ENCODE measurements around the gene GALK2. TPM values are rescaled to one million over a fixed set of nuclear protein-coding genes. Genes with fewer than 3 reads are reported as not detected.

GALK2 gene
- total and polyA plus RNA-seq, 2 of the 4 experiments (the other 2 are of a cell fraction) = 27.0 to 63.6 TPM

GRCh38 chr15:49152552-49153312, 17.3 kb upstream of the GALK2 start:
- no peaks in the 10 kb centered on the region for H3K27me3 ChIP-seq (ENCODE audit: control insufficient read depth, insufficient read depth, low read length)
- H2AFZ ChIP-seq (replicated peaks; ENCODE audit: low read length, poor library complexity) = no peak overlapping the region
- H3K36me3 ChIP-seq (ENCODE audit: control insufficient read depth, insufficient read depth, low read length) = no peaks in the 10 kb centered on the region; the same call in 1 of the 2 replicates
- H3K9me1 ChIP-seq (ENCODE audit: insufficient read depth, low read length) = 0 out of 2 replicates have a peak, but pooled peaks cover 2% of the 10 kb centered on the region
- no peak overlapping the region for H3K18ac ChIP-seq (ENCODE audit: low read depth, low read length)
- peaks cover 1% of the 10 kb centered on the region; the same call in 1 of the 2 replicates for H3K4me1 ChIP-seq (ENCODE audit: control insufficient read depth, insufficient read depth, low read length)
- dilution Hi-C loops (cut with HindIII; ENCODE audit: low sequenced_read_pairs, unreplicated experiment) (no loop called here), in situ Hi-C loops (cut with MboI; ENCODE audit: low sequenced_read_pairs) (loop anchor here (5.0 kb wide), 1 partner anchor 285 kb away; no protein-coding TSS in a partner anchor), intact Hi-C loops (cut with micrococcal nuclease) (loop anchor here (10.0 kb wide), 1 partner anchor 902 kb away; no protein-coding TSS in a partner anchor)
- H2BK5ac ChIP-seq (ENCODE audit: low read depth, low read length, poor library complexity, severe bottlenecking) = peak overlapping the region; percentile 2
- H2AK9ac ChIP-seq (replicated peaks; ENCODE audit: low read depth, low read length, poor library complexity) = no peak overlapping the region
- DNase-seq (no peak), ATAC-seq (ENCODE audit: low read depth) (no peak)
- CTCF ChIA-PET = no interaction called here
- no peaks in the 10 kb centered on the region for H3K9me3 ChIP-seq (ENCODE audit: control insufficient read depth, insufficient read depth, low read length)
- no peak overlapping the region for H3K23ac ChIP-seq (ENCODE audit: low read depth, low read length)
- H4K91ac ChIP-seq (ENCODE audit: insufficient read depth, low read depth, low read length) = no peak overlapping the region
- no peak overlapping the region for H2BK15ac ChIP-seq (ENCODE audit: low read depth, low read length)
- H3K4ac ChIP-seq (ENCODE audit: low read depth, low read length) = no peak overlapping the region
- H2BK20ac ChIP-seq (ENCODE audit: low read depth, low read length) = no peak overlapping the region
- peaks cover 49% of the 10 kb centered on the region; the same call in 1 of the 2 replicates for H4K20me1 ChIP-seq (ENCODE audit: insufficient read depth, low read length)
- H3K9ac ChIP-seq (ENCODE audit: low read depth, low read length) = no peak overlapping the region
- no TSS peak for BruUV-seq (replicated peaks)
- H3K4me2 ChIP-seq (ENCODE audit: low read depth, low read length) = no peak overlapping the region
- no peak overlapping the region for H2BK120ac ChIP-seq (ENCODE audit: low read depth, low read length)
- H2AK5ac ChIP-seq (ENCODE audit: low read depth, low read length) = no peak overlapping the region
- POLR2A ChIA-PET (ENCODE audit: unreplicated experiment) = interaction anchor here (0.8 kb wide), 1 partner anchor 850 kb away, joined by 6 read pairs; no protein-coding TSS in a partner anchor
- H3K14ac ChIP-seq (replicated peaks; ENCODE audit: low read depth, low read length) = no peak overlapping the region
- H4K8ac ChIP-seq (ENCODE audit: low read depth in 2 of 2, low read length in 2 of 2) = no peak overlapping the region
- no peak overlapping the region for H3K27ac ChIP-seq (ENCODE audit: insufficient read depth, low read length)
- H3K56ac ChIP-seq (ENCODE audit: extremely low read depth, insufficient read depth, low read length) = no peak overlapping the region
- H3K4me3 ChIP-seq (ENCODE audit: insufficient read depth, low read depth, low read length) = no peak overlapping the region
- H3K79me1 ChIP-seq (ENCODE audit: low read depth in 1 of 2, low read length in 2 of 2) = peaks cover 5 to 38% of the 10 kb centered on the region in 2 experiments; a peak in 3 of 4 replicates
- WGBS, 2 experiments (ENCODE audit: extremely low coverage in 2 of 2, insufficient read length in 1 of 2) = no CpG with 5 or more reads among the region's 9 CpGs
- no peak overlapping the region for H4K5ac ChIP-seq (ENCODE audit: low read depth, low read length)
- TF ChIP-seq FOS (IDR thresholded peaks at IDR 0.05; ENCODE audit: low read depth, low read length) (no peak), MAFK (IDR thresholded peaks at IDR 0.05; ENCODE audit: low read depth, low read length) (no peak), ELK1 (IDR thresholded peaks at IDR 0.05; ENCODE audit: borderline replicate concordance, low read depth, low read length) (no peak), MXI1 (IDR thresholded peaks at IDR 0.05; ENCODE audit: borderline replicate concordance, low read depth, low read length) (no peak), RFX5 (IDR thresholded peaks at IDR 0.05; ENCODE audit: low read depth, low read length) (no peak), CTCF (conservative IDR thresholded peaks at IDR 0.05; ENCODE audit: low read depth, low read length) (no peak), BHLHE40 (IDR thresholded peaks at IDR 0.05; ENCODE audit: low read depth, low read length) (no peak), SMC3 (IDR thresholded peaks at IDR 0.05; ENCODE audit: low read depth, low read length) (no peak), RCOR1 (IDR thresholded peaks at IDR 0.05; ENCODE audit: insufficient replicate concordance, low read length) (no peak), USF2 (IDR thresholded peaks at IDR 0.05; ENCODE audit: low read depth, low read length) (no peak), POLR2A (IDR thresholded peaks at IDR 0.05; ENCODE audit: low read depth, low read length) (no peak), RAD21 (IDR thresholded peaks at IDR 0.05; ENCODE audit: low read length) (no peak), CEBPB (IDR thresholded peaks at IDR 0.05; ENCODE audit: low read depth, low read length) (no peak), NFE2L2 (IDR thresholded peaks at IDR 0.05; ENCODE audit: low read depth, low read length) (no peak), MAZ (IDR thresholded peaks at IDR 0.05; ENCODE audit: borderline replicate concordance, low read depth, low read length) (no peak)
